AG09309 (cell line): ENCODE measurements around the gene FRMD8.
A peak's percentile ranks its signal among the peaks of the same experiment; 100 is the strongest.

Experiments used
- DNase-seq: peaks from one replicate; pipeline ENCODE4 v3.0.0-alpha.2; 2010; ENCODE audit warnings: low read depth
- H3K4me3 ChIP-seq: 2 replicates; pipeline ENCODE4 v1.5.1; 2011; ENCODE audit warnings: mild to moderate bottlenecking, low read depth, low read length, moderate library complexity; ENCODE audit not compliant: control insufficient read depth
- CTCF ChIP-seq: IDR thresholded peaks from 2 replicates; pipeline ENCODE4 v1.5.1; 2011; ENCODE audit warnings: mild to moderate bottlenecking, low read depth, low read length, inconsistent platforms; ENCODE audit not compliant: insufficient read depth, control insufficient read depth; ENCODE audit errors: missing control alignments

Gene FRMD8

GRCh38 chr11:65420979-65421793 is 34.7 kb downstream of the FRMD8 start:
- no peak for TF ChIP-seq CTCF
- peak overlapping the region; percentile 51 for H3K4me3 ChIP-seq
- peak; percentile 100 for DNase-seq

GRCh38 chr11:65421794-65422632 is 35.6 kb downstream of the FRMD8 start:
- peak overlapping the region; percentile 70 for H3K4me3 ChIP-seq
- DNase-seq = peak; percentile 92
- no peak for TF ChIP-seq CTCF

- H3K4me3 ChIP-seq = peak within 1 kb of the TSS; percentile 70
- peak; percentile 90 for DNase-seq
- TF ChIP-seq CTCF = no peak
Observed at GRCh38 chr11:65422633-65423515, 36.4 kb downstream of the FRMD8 start, which contains the start of gene NEAT1. TSS of gene NEAT1 (plus strand) at chr11:65422798.

- no peak for TF ChIP-seq CTCF
- DNase-seq = peak; percentile 11
- peak overlapping the region; percentile 70 for H3K4me3 ChIP-seq
Observed at GRCh38 chr11:65423516-65424204, 37.2 kb downstream of the FRMD8 start.

- H3K4me3 ChIP-seq = peak overlapping the region; percentile 70
- no peak for TF ChIP-seq CTCF
- peak; percentile 23 for DNase-seq
Observed at GRCh38 chr11:65424205-65425104, 38.0 kb downstream of the FRMD8 start.
